AG04449 (cell line): ENCODE measurements around the gene JUN.
A peak's percentile ranks its signal among the peaks of the same experiment; 100 is the strongest.

Source experiments
- CTCF ChIA-PET: fragments of 350-600 bp; formaldehyde crosslinking; extraction: SDS; loops from one replicate; lab custom pipeline; 2021; ENCODE audit warnings: antibody characterized with exemption; lab: Yijun Ruan, JAX
- POLR2A ChIA-PET: fragments of 400-600, 350-600 bp; formaldehyde crosslinking; extraction: SDS; loops from one replicate; lab custom pipeline; 2020; ENCODE audit warnings: antibody characterized with exemption, inconsistent platforms; lab: Yijun Ruan, JAX
- DNase-seq: peaks from one replicate; pipeline ENCODE4 v3.0.0-alpha.2; 2010; ENCODE audit warnings: low read depth, low spot score
- H3K4me3 ChIP-seq: 2 replicates; pipeline ENCODE4 v1.5.1; 2011; ENCODE audit warnings: low read depth, mild to moderate bottlenecking, control low read depth, low read length
- TF ChIP-seq, protein P1 (sequence below): IDR thresholded peaks from one replicate; pipeline ENCODE4 v1.5.1; 2011; ENCODE audit warnings: mild to moderate bottlenecking, moderate library complexity, low read length, control low read depth, inconsistent platforms; ENCODE audit not compliant: insufficient read depth; ENCODE audit errors: missing control alignments

The JUN gene

DNA sequence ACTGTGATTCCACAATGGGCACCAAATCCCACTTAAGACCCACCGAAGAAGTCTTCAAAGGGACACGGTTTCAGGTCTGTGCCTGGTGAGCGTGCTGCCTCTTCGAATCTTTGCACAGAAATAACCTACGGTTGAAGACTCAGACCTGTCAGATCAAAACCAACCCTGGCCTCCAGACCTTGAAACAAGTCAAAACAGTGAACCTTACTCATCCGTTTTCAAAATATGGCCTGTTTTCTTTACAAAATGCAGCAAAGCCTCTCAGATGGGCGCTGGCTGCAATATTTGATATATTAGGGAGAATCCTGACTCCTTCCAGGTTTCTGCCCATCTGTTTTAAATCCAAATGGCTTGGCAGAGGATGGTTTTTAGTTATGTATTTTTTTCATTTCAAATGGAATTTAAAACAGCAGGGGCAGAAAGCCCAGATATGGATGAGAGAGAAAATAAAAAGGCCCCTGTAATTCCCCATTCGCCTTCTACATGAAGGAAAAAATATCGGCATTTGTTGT lies 14.0 kb downstream of the JUN start:
- ChIA-PET POLR2A (no interaction called here), CTCF (interaction anchor here (0.7 to 4.3 kb wide), 11 partner anchors 8 to 994 kb away, joined by 3 to 71 read pairs (median 4); partner anchors contain the start of gene MYSM1)
- TF ChIP-seq, protein P1, sequence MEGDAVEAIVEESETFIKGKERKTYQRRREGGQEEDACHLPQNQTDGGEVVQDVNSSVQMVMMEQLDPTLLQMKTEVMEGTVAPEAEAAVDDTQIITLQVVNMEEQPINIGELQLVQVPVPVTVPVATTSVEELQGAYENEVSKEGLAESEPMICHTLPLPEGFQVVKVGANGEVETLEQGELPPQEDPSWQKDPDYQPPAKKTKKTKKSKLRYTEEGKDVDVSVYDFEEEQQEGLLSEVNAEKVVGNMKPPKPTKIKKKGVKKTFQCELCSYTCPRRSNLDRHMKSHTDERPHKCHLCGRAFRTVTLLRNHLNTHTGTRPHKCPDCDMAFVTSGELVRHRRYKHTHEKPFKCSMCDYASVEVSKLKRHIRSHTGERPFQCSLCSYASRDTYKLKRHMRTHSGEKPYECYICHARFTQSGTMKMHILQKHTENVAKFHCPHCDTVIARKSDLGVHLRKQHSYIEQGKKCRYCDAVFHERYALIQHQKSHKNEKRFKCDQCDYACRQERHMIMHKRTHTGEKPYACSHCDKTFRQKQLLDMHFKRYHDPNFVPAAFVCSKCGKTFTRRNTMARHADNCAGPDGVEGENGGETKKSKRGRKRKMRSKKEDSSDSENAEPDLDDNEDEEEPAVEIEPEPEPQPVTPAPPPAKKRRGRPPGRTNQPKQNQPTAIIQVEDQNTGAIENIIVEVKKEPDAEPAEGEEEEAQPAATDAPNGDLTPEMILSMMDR: no peak
- DNase-seq: no peak
- H3K4me3 ChIP-seq: no peak overlapping the region

DNA sequence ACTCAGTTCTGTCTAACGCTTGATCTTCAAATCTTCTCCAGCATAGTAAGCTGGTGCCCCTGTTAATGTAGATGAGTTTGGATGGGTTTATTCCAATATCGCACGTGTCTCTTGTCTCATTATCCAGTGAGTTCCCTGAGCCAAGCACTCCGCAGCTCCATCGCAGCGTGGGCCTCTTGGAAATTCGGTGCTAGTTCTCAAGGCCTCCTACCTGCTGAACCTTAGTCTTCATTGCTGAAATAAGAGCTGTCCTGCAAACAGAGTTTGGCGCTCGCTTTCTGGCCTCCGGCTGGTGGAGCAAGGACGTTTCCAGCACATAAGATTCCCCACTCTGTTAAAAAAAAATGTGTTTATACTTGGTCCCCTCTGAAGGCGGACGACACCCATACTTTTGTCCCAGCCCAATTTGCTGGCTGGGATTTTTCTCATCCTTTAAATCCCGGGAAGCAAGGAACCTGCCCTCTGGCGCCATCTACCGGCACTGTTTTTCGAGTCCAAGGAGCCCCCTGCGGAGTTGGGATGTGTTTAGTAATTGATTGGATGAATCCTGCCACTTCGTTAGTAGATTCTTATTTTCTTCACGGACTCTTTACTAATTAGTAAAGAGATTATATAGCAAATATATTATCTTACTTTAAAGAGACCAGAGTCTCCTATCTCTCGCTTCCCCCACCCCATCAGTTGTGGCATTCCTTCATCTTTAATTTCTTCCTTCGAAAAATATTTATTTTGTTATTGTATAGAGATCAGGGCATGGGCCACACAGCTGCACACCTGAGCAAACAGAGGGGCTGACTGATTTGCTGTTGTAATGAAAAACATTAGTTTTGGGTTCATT lies 14.7 kb downstream of the JUN start:
- ChIA-PET CTCF (interaction anchor here (0.8 to 4.3 kb wide), 16 partner anchors 9 to 1009 kb away, joined by 3 to 71 read pairs (median 4); partner anchors contain the start of gene MYSM1), POLR2A (no interaction called here)
- TF ChIP-seq, protein P1: peak; percentile 76
- no peak for DNase-seq
- H3K4me3 ChIP-seq: no peak overlapping the region

DNA sequence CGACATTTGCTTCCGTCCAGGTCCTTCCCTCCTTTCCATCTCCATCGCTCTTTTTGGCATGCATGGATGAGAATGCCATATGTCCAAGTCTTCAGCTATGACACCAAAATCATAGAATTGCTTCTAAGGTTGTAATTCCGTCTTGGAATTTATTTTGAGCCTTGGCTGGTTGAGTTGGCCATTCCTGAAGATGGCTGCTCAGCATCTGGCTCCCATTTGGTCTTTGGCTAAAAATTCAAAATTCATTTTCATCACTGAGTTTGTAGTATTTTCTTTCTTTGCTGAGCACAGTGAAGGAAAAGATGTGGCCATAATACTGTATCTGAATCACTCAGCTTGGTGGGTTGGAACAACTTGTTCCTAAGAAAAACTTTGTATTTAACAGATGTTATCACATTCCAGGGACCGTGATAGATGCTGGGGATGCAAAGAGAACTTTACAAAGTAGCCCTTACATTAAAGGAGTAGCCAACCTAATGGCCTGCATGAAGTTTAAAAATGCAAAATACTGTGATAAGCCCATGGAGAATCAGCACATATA lies 15.6 kb downstream of the JUN start:
- TF ChIP-seq, protein P1: no peak
- H3K4me3 ChIP-seq: no peak overlapping the region
- ChIA-PET POLR2A (no interaction called here), CTCF (interaction anchor here (0.8 to 4.3 kb wide), 14 partner anchors 8 to 1010 kb away, joined by 3 to 71 read pairs (median 4); no protein-coding TSS in a partner anchor)
- DNase-seq: no peak

DNA sequence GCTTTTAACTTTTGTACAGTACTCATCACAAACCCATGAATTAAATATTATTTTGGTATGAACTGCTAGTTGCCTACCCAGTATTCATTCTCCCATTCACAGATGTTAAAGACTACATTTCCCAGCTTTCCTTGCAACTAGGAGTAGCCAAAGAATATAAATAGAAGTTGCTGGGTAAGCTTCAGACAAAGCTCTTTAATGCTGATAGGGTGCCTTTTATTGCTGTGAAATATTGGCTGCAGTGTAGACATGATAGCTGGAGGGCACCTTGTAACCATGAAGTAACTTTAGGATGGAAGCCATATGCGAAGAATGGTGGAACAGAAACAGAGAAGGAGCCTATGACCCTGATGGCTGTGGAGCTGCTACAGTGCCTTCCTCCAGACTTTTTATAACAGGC lies 16.7 kb downstream of the JUN start:
- CTCF ChIA-PET: interaction anchor here (0.8 to 4.3 kb wide), 11 partner anchors 11 to 992 kb away, joined by 3 to 71 read pairs (median 3); no protein-coding TSS in a partner anchor
- TF ChIP-seq, protein P1: no peak
- POLR2A ChIA-PET: interaction anchor here (1.2 kb wide), 1 partner anchor 17 kb away, joined by 3 read pairs; the partner anchor contains the start of gene JUN
- DNase-seq: no peak
- H3K4me3 ChIP-seq: no peak overlapping the region

DNA sequence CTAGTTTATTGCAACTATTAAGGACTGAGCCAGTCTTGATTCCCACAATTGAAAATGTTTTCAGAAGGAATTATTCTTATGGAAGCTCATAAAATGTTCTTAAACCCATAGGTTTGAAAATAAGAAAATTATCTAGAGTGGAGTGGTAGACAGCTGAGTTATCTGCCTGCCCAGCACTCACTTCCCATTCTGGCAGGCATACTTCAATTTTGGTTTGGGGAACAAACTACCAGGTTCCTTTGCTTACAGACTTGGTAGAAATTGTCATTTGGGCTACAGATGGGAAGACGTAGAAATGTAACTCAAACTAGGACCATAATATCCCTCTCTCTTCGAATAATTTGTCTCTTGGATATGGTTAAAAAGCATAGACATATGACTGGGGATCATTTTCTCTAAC lies 18.4 kb downstream of the JUN start:
- POLR2A ChIA-PET: no interaction called here
- CTCF ChIA-PET: interaction anchor here (0.8 to 6.0 kb wide), 4 partner anchors 9 to 934 kb away, joined by 3 to 57 read pairs (median 4); no protein-coding TSS in a partner anchor
- no peak overlapping the region for H3K4me3 ChIP-seq
- TF ChIP-seq, protein P1: no peak
- DNase-seq: no peak
